NCI-H1436 treated with DMSO at 0.1 percent for 48 hours (cell line): Measurements from ENCODE around the gene TYRO3.

Experiments used
- DNase-seq: peaks from one replicate; lab custom pipeline; 2025; lab: John Stamatoyannopoulos, UW

TYRO3 gene

DNA sequence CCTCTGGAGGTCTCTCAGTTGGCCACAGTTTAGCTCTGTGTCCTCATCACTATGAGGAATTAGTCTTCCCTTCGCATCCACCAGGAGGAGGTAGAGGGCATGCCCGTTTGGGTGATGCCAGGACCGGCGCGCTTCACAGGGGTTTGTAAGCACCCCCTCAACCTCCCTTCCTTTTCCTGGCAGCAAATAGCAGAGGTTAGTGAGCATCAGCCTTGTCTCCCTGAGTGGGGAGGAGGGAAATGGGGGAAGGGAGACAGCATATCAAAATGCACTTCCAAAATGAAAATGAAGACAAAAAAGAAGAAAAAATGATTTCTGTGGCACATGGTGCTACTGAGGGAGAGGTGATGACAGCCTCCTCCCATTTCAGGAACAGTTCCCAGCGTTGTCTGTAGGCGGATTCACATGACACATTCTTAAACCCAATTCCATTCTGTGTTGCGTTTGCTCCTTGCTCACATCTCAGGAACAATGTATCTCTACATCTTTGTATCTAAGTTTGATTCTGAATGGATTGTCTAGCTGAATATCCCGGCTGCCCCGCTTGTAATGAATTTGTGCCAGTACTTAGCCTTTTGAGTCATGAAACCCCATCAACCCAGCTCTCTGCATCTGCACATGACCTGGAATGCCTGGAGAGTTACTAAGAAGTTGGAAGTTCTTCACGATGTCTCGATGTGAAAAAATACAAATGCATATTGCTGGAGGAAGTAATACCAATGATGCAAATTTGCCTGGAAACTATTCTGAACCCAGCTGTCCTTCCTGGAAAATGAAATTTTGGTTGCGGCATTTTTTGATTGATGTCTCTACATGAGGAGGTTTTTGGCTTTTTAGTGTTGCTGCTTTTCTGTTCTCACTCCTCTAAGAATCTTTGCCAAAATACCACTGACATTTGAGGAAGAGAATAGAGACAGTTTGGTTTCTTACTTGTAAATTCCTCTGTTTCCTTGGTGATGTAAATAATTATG is 45.2 kb downstream of the TYRO3 start:
- DNase-seq: no peak

DNA sequence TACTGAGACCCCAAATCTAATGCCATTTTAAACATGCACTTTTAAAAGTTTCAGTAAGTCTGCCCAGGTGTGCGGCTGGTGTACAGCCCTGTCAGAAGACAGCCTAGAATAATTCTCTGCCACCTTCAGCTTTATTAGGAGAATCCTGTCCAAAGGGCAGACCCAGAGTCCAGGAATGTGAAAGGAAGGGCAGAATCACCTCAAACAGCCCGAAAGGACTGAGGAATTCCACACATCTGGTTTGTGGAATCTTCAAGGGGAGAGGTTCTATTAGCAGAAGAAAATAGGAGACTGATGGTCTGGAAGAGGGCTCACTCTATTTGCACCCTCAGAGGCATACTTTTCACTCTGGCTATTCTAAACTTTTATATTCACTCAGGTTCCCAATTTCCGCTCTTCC is 46.6 kb downstream of the TYRO3 start:
- no peak for DNase-seq

- no peak for DNase-seq
Measured at GRCh38 chr15:41606997-41607396, 48.0 kb downstream of the TYRO3 start.

- DNase-seq: no peak
Measured at GRCh38 chr15:41609123-41609522, 50.1 kb downstream of the TYRO3 start.

DNA sequence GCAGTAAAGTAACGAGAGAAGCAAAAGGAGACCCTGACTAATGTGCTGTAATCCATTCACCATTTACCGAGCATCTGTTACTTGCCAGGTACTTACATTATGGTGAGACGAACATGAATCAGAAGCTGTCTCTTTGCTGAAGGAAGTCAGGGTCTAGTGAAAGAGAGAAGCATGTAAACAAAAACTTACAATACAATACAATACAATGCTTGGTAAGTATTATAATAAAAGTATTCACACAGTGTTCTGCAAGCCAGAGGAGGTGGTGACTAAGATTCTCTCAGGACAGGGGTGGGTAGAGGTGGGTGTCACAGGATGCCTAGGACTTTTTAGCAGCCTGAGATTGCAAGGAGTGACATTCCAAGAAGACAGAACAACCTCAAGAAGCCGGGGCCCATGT is 51.0 kb downstream of the TYRO3 start:
- DNase-seq: no peak

- no peak for DNase-seq
Measured at GRCh38 chr15:41620536-41621199, 61.7 kb downstream of the TYRO3 start.

- DNase-seq: peak; percentile 28
Measured at GRCh38 chr15:41621200-41622193, 62.5 kb downstream of the TYRO3 start.

DNA sequence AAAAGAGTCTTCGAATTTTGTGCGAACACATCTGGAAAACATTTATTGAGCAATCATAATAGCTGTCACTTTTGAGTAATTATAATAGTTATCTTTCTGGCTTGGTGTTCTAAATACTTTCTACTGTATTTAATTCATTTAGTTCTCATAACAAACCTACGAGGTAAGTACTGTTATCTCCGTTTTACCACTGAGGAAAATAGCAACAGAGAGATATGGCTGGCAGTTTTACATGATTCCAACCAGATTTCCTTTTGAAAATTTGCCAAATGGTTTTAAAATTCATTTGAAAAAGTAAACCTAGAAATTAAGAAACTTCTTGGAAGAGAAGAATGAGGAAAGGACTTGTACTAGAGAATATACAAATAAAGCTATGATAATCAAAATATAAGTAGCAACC is 63.9 kb downstream of the TYRO3 start:
- no peak for DNase-seq

- DNase-seq: no peak
Measured at GRCh38 chr15:41627203-41627602, 68.2 kb downstream of the TYRO3 start.

DNA sequence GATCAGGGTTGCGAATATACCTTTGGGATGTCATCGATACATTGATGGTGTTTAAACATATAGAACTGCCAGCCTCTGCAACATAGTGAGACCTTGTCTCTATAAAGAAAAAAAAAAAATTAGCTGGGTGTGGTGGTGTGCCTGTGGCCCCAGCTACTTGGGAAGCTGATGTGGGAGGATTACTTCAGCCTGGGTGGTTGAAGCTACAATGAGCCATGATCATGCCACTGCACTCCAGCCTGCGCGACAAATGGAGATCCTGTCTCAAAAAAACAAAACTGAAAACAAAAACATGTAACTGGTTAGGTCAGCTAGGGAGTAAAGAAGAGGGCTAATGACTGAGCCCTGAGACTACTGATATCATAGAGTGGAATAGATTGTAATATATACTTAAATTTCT is 70.5 kb downstream of the TYRO3 start:
- no peak for DNase-seq

GRCh38 chr15:41629883-41630282 is 70.9 kb downstream of the TYRO3 start:
- DNase-seq: no peak

GRCh38 chr15:41630616-41631217 is 71.7 kb downstream of the TYRO3 start:
- no peak for DNase-seq

DNA sequence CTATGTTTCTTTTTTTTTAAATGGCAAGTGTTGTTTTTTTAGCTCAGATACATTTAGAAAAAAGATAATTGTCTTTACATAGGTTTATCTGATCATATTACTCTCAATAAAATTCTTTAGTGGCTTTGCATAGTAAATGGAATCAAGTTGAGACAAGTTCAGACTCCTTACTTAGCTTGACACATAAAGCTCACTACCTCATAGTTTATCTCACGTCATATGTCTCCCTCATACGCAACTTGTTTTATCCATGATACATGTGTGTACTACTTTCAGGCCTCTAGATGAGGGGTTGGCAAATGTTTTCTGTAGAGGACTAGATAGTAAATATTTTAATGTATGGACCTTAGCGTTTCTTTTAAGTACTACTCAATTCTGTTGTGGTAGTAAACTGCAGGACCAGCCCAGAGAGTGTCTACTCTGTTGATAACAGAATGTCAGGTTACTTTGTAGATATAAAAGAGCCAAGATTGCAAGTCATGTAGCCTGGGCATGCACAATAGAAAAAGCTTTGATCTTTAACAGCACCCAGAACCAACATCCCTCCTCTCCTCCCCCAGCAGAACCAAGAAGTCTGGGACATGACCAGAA is 73.0 kb downstream of the TYRO3 start:
- no peak for DNase-seq
